GM15510 (cell line): ENCODE data around the gene VMP1.

Experiments
- POLR2A ChIP-seq: IDR thresholded peaks from 3 replicates; pipeline ENCODE4 v1.6.1; 2011; ENCODE audit warnings: borderline replicate concordance; ENCODE audit not compliant: insufficient read length; ENCODE audit errors: extremely low read depth

The VMP1 gene

GRCh38 chr17:59798111-59798510 lies 90.7 kb downstream of the VMP1 start:
- TF ChIP-seq POLR2A, result no peak

- no peak for TF ChIP-seq POLR2A
These were observed 93.1 kb downstream of the VMP1 start for GRCh38 chr17:59800530-59800942.

- TF ChIP-seq POLR2A, result no peak
These were observed 94.7 kb downstream of the VMP1 start for GRCh38 chr17:59802160-59802559.

GRCh38 chr17:59804901-59805465 lies 97.5 kb downstream of the VMP1 start:
- TF ChIP-seq POLR2A, result no peak

GRCh38 chr17:59807892-59808509 lies 100.5 kb downstream of the VMP1 start:
- TF ChIP-seq POLR2A, result no peak

- TF ChIP-seq POLR2A, result no peak
These were observed 103.4 kb downstream of the VMP1 start for GRCh38 chr17:59810894-59811153.

- TF ChIP-seq POLR2A, result no peak
These were observed 103.8 kb downstream of the VMP1 start for GRCh38 chr17:59811209-59811608.

- no peak for TF ChIP-seq POLR2A
These were observed 104.7 kb downstream of the VMP1 start for GRCh38 chr17:59812139-59812538.

GRCh38 chr17:59814276-59814675 lies 106.8 kb downstream of the VMP1 start:
- TF ChIP-seq POLR2A, result no peak

- TF ChIP-seq POLR2A, result no peak
These were observed 107.2 kb downstream of the VMP1 start for GRCh38 chr17:59814685-59815084.

GRCh38 chr17:59815965-59816364 lies 108.5 kb downstream of the VMP1 start:
- TF ChIP-seq POLR2A, result no peak

GRCh38 chr17:59825533-59826322 lies 118.3 kb downstream of the VMP1 start:
- TF ChIP-seq POLR2A, result no peak

GRCh38 chr17:59826706-59827453 lies 119.4 kb downstream of the VMP1 start:
- TF ChIP-seq POLR2A, result no peak

- TF ChIP-seq POLR2A, result peak; percentile 54
These were observed 120.4 kb downstream of the VMP1 start for GRCh38 chr17:59827721-59828477.

- TF ChIP-seq POLR2A, result no peak
These were observed 121.0 kb downstream of the VMP1 start for GRCh38 chr17:59828478-59828760.
